ENCODE results near the gene ARHGAP15.

DNA sequence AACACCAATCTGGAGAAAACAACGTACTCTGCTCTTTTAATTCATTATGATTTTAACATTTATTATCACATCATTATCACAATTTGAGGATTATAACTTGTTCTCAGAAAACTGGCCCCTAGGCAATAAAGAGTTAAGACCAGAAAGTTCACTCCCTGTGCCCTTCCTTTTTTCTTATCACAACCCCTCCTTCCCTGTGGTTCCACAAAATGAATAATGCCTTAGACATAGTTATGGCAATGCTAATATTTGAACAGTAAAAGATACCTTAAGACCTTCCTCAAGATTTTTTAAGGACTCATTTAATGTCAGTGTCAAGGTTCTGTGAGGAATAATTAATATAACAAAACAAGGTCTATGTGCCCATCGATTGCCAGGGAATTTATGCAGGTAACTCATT, 596.2 kb downstream of the ARHGAP15 start:
- TF ChIP-seq, protein P1, sequence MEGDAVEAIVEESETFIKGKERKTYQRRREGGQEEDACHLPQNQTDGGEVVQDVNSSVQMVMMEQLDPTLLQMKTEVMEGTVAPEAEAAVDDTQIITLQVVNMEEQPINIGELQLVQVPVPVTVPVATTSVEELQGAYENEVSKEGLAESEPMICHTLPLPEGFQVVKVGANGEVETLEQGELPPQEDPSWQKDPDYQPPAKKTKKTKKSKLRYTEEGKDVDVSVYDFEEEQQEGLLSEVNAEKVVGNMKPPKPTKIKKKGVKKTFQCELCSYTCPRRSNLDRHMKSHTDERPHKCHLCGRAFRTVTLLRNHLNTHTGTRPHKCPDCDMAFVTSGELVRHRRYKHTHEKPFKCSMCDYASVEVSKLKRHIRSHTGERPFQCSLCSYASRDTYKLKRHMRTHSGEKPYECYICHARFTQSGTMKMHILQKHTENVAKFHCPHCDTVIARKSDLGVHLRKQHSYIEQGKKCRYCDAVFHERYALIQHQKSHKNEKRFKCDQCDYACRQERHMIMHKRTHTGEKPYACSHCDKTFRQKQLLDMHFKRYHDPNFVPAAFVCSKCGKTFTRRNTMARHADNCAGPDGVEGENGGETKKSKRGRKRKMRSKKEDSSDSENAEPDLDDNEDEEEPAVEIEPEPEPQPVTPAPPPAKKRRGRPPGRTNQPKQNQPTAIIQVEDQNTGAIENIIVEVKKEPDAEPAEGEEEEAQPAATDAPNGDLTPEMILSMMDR (IDR thresholded peaks at IDR 0.05; ENCODE audit: insufficient read depth, low read length), result no peak
- no peak for TF ChIP-seq POLR2AphosphoS5 (IDR thresholded peaks at IDR 0.05; ENCODE audit: low read depth)
- TF ChIP-seq REST (IDR thresholded peaks at IDR 0.05; ENCODE audit: insufficient replicate concordance, low read depth), result no peak
- no peak for TF ChIP-seq GABPA (IDR thresholded peaks at IDR 0.05; ENCODE audit: low read depth)

Data from HL-60 (cell line).